HCT116 (cell line): ENCODE measurements around the gene ATOH8. TPM values are rescaled to one million over a fixed set of nuclear protein-coding genes. Genes with fewer than 3 reads are reported as not detected.

Source experiments
- ATAC-seq: fragments of 200-7000 bp; cut with Tn5 transposase; 2 replicates; pipeline ENCODE4 v1.9.1; 2020; ENCODE audit warnings: mild to moderate bottlenecking, moderate library complexity
- BruUV-seq: library from RNA; stranded (reverse); fragments of 400-500 nt; replicated peaks from 2 replicates; lab custom pipeline; 2021; lab: Mats Ljungman, UMichigan
- CTCF ChIA-PET: fragments of 300-600 bp; sonication (Branson Sonifier 250); formaldehyde crosslinking; loops from one replicate; lab custom pipeline; 2021; ENCODE audit warnings: antibody characterized with exemption; lab: Charles Lee
- POLR2A ChIA-PET: fragments of 300-600, 350-600 bp; sonication (Branson Sonifier 250); formaldehyde crosslinking; loops from one replicate; lab custom pipeline; 2021; ENCODE audit warnings: antibody characterized with exemption; lab: Charles Lee
- RAD21 ChIA-PET, 2 experiments: fragments of 300-600 bp; sonication (Branson Sonifier 250); formaldehyde crosslinking; loops; one replicate each; lab custom pipeline; 2023; ENCODE audit warnings: low total read pairs in 2 of 2; ENCODE audit not compliant: uncharacterized antibody in 2 of 2, unreplicated experiment in 2 of 2, low non-redundant PET in 1 of 2; lab: Charles Lee
- DNase-seq: peaks from one replicate; pipeline ENCODE4 v3.0.0-alpha.2; 2010; ENCODE audit warnings: low read depth, low spot score
- H2AFZ ChIP-seq: fragments of 200-600 bp; shearing (Covaris generic), sonication (generic); 2 replicates; pipeline ENCODE4 v1.6.1; 2017; ENCODE audit warnings: low read depth, mixed run types, mixed read lengths, antibody characterized with exemption, low read length; ENCODE audit not compliant: poor library complexity, severe bottlenecking
- H3K27ac ChIP-seq: 2 replicates; pipeline ENCODE4 v1.5.1; 2012; ENCODE audit warnings: low read depth, low read length
- H3K27me3 ChIP-seq: fragments of 200-600 bp; sonication (generic); 2 replicates; pipeline ENCODE4 v1.6.1; 2016; ENCODE audit warnings: mixed run types, low read length, mixed read lengths; ENCODE audit not compliant: insufficient read depth
- H3K36me3 ChIP-seq, 2 experiments: fragments of 200-500 bp in 1 of 2; fragments of 200-600 bp in 1 of 2; sonication (Bioruptor generic) in 1 of 2; sonication (generic) in 1 of 2; 2 replicates each; pipeline versions ENCODE4 v1.5.1 to v1.6.1; 2014 to 2016; ENCODE audit warnings: low read length in 2 of 2, inconsistent platforms in 1 of 2, mixed read lengths in 1 of 2, mixed run types in 1 of 2; ENCODE audit not compliant: insufficient read depth in 2 of 2, control insufficient read depth in 1 of 2
- H3K4me1 ChIP-seq, 2 experiments: fragments of 200-600 bp in 1 of 2; sonication (generic) in 1 of 2; 2 replicates each; pipeline versions ENCODE4 v1.5.1 to v1.6.1; 2012 to 2017; ENCODE audit warnings: low read length in 2 of 2, inconsistent platforms in 1 of 2, mild to moderate bottlenecking in 1 of 2, mixed read lengths in 1 of 2, mixed run types in 1 of 2, moderate library complexity in 1 of 2; ENCODE audit not compliant: insufficient read depth in 2 of 2, control insufficient read depth in 1 of 2
- H3K4me2 ChIP-seq: fragments of 200-600 bp; sonication (generic); 2 replicates; pipeline ENCODE4 v1.6.1; 2017; ENCODE audit warnings: mixed run types, low read length, mixed read lengths
- H3K4me3 ChIP-seq, 2 experiments: fragments of 200-600 bp in 1 of 2; sonication (generic) in 1 of 2; replicated peaks in 1 of 2; 2 replicates each; pipeline ENCODE4 v1.5.1; 2011 to 2016; ENCODE audit warnings: low read length in 2 of 2, control low read depth in 1 of 2, low read depth in 1 of 2, mild to moderate bottlenecking in 1 of 2, mixed read lengths in 1 of 2, mixed run types in 1 of 2
- H3K79me2 ChIP-seq: fragments of 200-600 bp; sonication (generic); 2 replicates; pipeline ENCODE4 v1.6.1; 2017; ENCODE audit warnings: mild to moderate bottlenecking, mixed run types, low read length, moderate library complexity, mixed read lengths; ENCODE audit not compliant: insufficient read depth
- H3K9ac ChIP-seq: fragments of 200-600 bp; sonication (generic); 2 replicates; pipeline ENCODE4 v1.6.1; 2016; ENCODE audit warnings: low read length, mixed read lengths
- H3K9me2 ChIP-seq: fragments of 200-600 bp; sonication (generic), shearing (Covaris generic); 2 replicates; pipeline ENCODE4 v1.6.1; 2017; ENCODE audit warnings: mixed run types, mild to moderate bottlenecking, moderate library complexity; ENCODE audit not compliant: insufficient read depth
- H3K9me3 ChIP-seq, 2 experiments: fragments of 200-500 bp in 1 of 2; fragments of 200-600 bp in 1 of 2; sonication (Bioruptor generic) in 1 of 2; sonication (generic) in 1 of 2; 2 replicates each; pipeline ENCODE4 v1.6.1; 2014 to 2017; ENCODE audit warnings: low read length in 2 of 2, mixed read lengths in 2 of 2, inconsistent platforms in 1 of 2, low read depth in 1 of 2, mild to moderate bottlenecking in 1 of 2, mixed run types in 1 of 2, moderate library complexity in 1 of 2; ENCODE audit not compliant: control insufficient read depth in 1 of 2, insufficient read depth in 1 of 2
- H4K20me1 ChIP-seq: fragments of 200-600 bp; sonication (generic), shearing (Covaris generic); 2 replicates; pipeline ENCODE4 v1.6.1; 2017; ENCODE audit warnings: mixed run types, mild to moderate bottlenecking, moderate library complexity; ENCODE audit not compliant: insufficient read depth
- ATF3 ChIP-seq: IDR thresholded peaks from 2 replicates; pipeline ENCODE4 v1.6.1; 2012
- CEBPB ChIP-seq: IDR thresholded peaks from 2 replicates; pipeline ENCODE4 v1.6.1; 2012; ENCODE audit warnings: low read depth
- ELF1 ChIP-seq: IDR thresholded peaks from 2 replicates; pipeline ENCODE4 v1.6.1; 2012; ENCODE audit warnings: low read depth, borderline replicate concordance
- EZH2 ChIP-seq: fragments of 200-600 bp; sonication (generic); IDR thresholded peaks from 2 replicates; pipeline ENCODE4 v1.6.1; 2017; ENCODE audit warnings: antibody characterized with exemption, mixed run types
- EZH2phosphoT487 ChIP-seq: fragments of 200-600 bp; IDR thresholded peaks from 2 replicates; pipeline ENCODE4 v1.6.1; 2018; ENCODE audit warnings: antibody characterized with exemption, borderline replicate concordance
- FOSL1 ChIP-seq: IDR thresholded peaks from 2 replicates; pipeline ENCODE4 v1.6.1; 2012; ENCODE audit warnings: low read depth
- JUND ChIP-seq: IDR thresholded peaks from 2 replicates; pipeline ENCODE4 v1.6.1; 2012
- MAX ChIP-seq: IDR thresholded peaks from 2 replicates; pipeline ENCODE4 v1.6.1; 2012
- POLR2A ChIP-seq: IDR thresholded peaks from 2 replicates; pipeline ENCODE4 v1.7.0; 2011; ENCODE audit warnings: borderline replicate concordance; ENCODE audit not compliant: insufficient read depth, insufficient read length; ENCODE audit errors: extremely low read depth
- RAD21 ChIP-seq: IDR thresholded peaks from 2 replicates; pipeline ENCODE4 v1.6.1; 2012; ENCODE audit warnings: low read depth, mild to moderate bottlenecking
- SRF ChIP-seq: IDR thresholded peaks from 2 replicates; pipeline ENCODE4 v1.6.1; 2012; ENCODE audit warnings: low read depth
- TCF7L2 ChIP-seq: IDR thresholded peaks from 2 replicates; pipeline ENCODE4 v1.7.0; 2011; ENCODE audit warnings: borderline replicate concordance, inconsistent platforms; ENCODE audit not compliant: insufficient read depth, insufficient read length; ENCODE audit errors: extremely low read depth
- YY1 ChIP-seq: IDR thresholded peaks from 2 replicates; pipeline ENCODE4 v1.6.1; 2011; ENCODE audit warnings: low read length, low read depth, moderate library complexity, mild to moderate bottlenecking; ENCODE audit not compliant: insufficient replicate concordance; ENCODE audit errors: extremely low read depth
- ZBTB33 ChIP-seq: IDR thresholded peaks from 2 replicates; pipeline ENCODE4 v1.6.1; 2011; ENCODE audit warnings: mild to moderate bottlenecking, low read length, moderate library complexity; ENCODE audit not compliant: insufficient replicate concordance; ENCODE audit errors: extremely low read depth
- ZFX ChIP-seq: fragments of 450-650 bp; IDR thresholded peaks from 2 replicates; pipeline ENCODE4 v1.6.1; 2017
- intact Hi-C: fragments of 100-400 bp; cut with micrococcal nuclease; formaldehyde crosslinking; loops from 2 replicates; pipeline ENCODE4 v1.10.0; 2022
- total RNA-seq: library from RNA; stranded (reverse); gene quantifications from one replicate; pipeline ENCODE4 v1.2.1, GENCODE V29; 2021; ENCODE audit not compliant: unreplicated experiment

Gene ATOH8
- total RNA-seq, 1 experiment from 2014 or later, result 0.74 TPM

- BruUV-seq, result no TSS peak
- no peak overlapping the region for H3K4me2 ChIP-seq
- TF ChIP-seq ZFX, result no peak
- TF ChIP-seq YY1, result no peak
- TF ChIP-seq RAD21, result no peak
- no peak for TF ChIP-seq EZH2
- TF ChIP-seq MAX, result no peak
- TF ChIP-seq FOSL1, result no peak
- no peak for TF ChIP-seq POLR2A
- TF ChIP-seq SRF, result no peak
- TF ChIP-seq EZH2phosphoT487, result no peak
- TF ChIP-seq ATF3, result no peak
- no peak for TF ChIP-seq JUND
- TF ChIP-seq TCF7L2, result no peak
- TF ChIP-seq, all 23 proteins: peak for 0
- DNase-seq, result no peak
- no peak overlapping the region for H3K27ac ChIP-seq
- no peaks in the 10 kb centered on the region for H3K9me3 ChIP-seq
- H2AFZ ChIP-seq, result no peak overlapping the region
- no peaks in the 10 kb centered on the region for H3K4me1 ChIP-seq
- ChIA-PET RAD21 (no interaction called here), CTCF (no interaction called here), POLR2A (no interaction called here)
- H3K79me2 ChIP-seq, result no peaks in the 10 kb centered on the region
- no peak overlapping the region for H3K4me3 ChIP-seq
- no peaks in the 10 kb centered on the region for H3K9me2 ChIP-seq
- H3K27me3 ChIP-seq, result no peaks in the 10 kb centered on the region
- intact Hi-C loops, result no loop called here
- H4K20me1 ChIP-seq, result no peaks in the 10 kb centered on the region
- no peak overlapping the region for H3K9ac ChIP-seq
- peak; percentile 72 for ATAC-seq
- no peaks in the 10 kb centered on the region for H3K36me3 ChIP-seq
These were observed 30.0 kb downstream of the ATOH8 start for GRCh38 chr2:85783796-85784195.

DNA sequence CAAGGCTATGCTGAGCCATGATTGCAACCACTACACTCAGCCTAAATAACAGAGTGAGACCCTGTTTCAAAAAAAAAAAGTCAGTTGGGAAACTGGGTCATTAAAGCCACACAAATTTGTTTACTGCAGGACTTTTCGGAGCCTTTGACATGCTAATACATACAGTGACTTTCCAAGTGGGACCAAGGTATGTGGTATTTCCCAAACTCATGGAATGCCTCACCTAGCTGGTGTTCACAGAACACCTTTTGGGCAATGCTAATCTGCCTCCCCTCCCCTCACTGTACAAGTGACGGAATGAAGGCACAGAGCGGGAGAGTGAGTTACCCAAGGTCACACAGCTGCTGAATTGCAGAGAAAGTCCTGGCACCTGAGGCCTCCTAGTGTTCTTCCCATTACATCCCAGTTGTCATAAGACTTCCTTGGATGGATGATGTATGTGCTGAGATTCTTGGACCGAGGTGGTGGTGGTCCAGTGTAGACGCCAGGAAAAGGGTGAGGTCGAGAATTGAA is 30.7 kb downstream of the ATOH8 start:
- Histone ChIP-seq H3K4me1 (no peaks in the 10 kb centered on the region), H3K9me3 (no peaks in the 10 kb centered on the region), H3K36me3 (no peaks in the 10 kb centered on the region), H2AFZ (no peak overlapping the region), H3K4me2 (no peak overlapping the region)
- ChIA-PET POLR2A (no interaction called here), RAD21 (no interaction called here)
- intact Hi-C loops, result no loop called here
- TF ChIP-seq MAX, result no peak
- no peak for TF ChIP-seq ELF1
- TF ChIP-seq FOSL1, result no peak
- no peak for TF ChIP-seq ZFX
- no peak for TF ChIP-seq RAD21
- no peak for TF ChIP-seq ATF3
- TF ChIP-seq YY1, result no peak
- TF ChIP-seq CEBPB, result no peak
- no peak for TF ChIP-seq ZBTB33
- TF ChIP-seq POLR2A, result no peak
- TF ChIP-seq, all 23 proteins: peak for 0
- ATAC-seq, result no peak
- H4K20me1 ChIP-seq, result no peaks in the 10 kb centered on the region
- H3K9ac ChIP-seq, result no peak overlapping the region
- H3K27ac ChIP-seq, result no peak overlapping the region
- no peaks in the 10 kb centered on the region for H3K9me2 ChIP-seq
- BruUV-seq, result no TSS peak
- CTCF ChIA-PET, result no interaction called here
- H3K79me2 ChIP-seq, result no peaks in the 10 kb centered on the region
- no peak for DNase-seq
- H3K4me3 ChIP-seq, result no peak overlapping the region
- H3K27me3 ChIP-seq, result no peaks in the 10 kb centered on the region
